Activated CD4-positive, alpha-beta T cell treated with anti-CD3 and anti-CD28 coated beads for 36 hours (primary cell): Measurements from ENCODE around the gene CPB2. TPM values are rescaled to one million over a fixed set of nuclear protein-coding genes. Genes with fewer than 3 reads are reported as not detected.

Experiments used
- ATAC-seq: fragments of 200-7000 bp; cut with Tn5 transposase; one replicate; pipeline ENCODE4 v1.10.0; 2021; ENCODE audit warnings: mild to moderate bottlenecking, moderate library complexity
- CTCF ChIA-PET: fragments of 350-600 bp; sonication (Branson Sonifier 250); formaldehyde crosslinking; loops from one replicate; lab custom pipeline; 2021; ENCODE audit warnings: antibody characterized with exemption; lab: Charles Lee
- POLR2A ChIA-PET: fragments of 350-600 bp; sonication (Branson Sonifier 250); formaldehyde crosslinking; loops from one replicate; lab custom pipeline; 2021; ENCODE audit warnings: antibody characterized with exemption, inconsistent platforms; lab: Charles Lee
- DNase-seq: peaks from one replicate; pipeline ENCODE4 v3.0.0-alpha.2; 2020
- H3K27ac Mint-ChIP-seq: one replicate; pipeline ENCODE4 v1.8.0; 2021; ENCODE audit warnings: mixed read lengths
- H3K27me3 Mint-ChIP-seq: one replicate; pipeline ENCODE4 v1.8.0; 2021; ENCODE audit warnings: mixed read lengths
- H3K36me3 Mint-ChIP-seq: one replicate; pipeline ENCODE4 v1.8.0; 2021; ENCODE audit warnings: low read depth, mixed read lengths
- H3K4me1 Mint-ChIP-seq: one replicate; pipeline ENCODE4 v1.8.0; 2021; ENCODE audit warnings: mixed read lengths
- H3K4me3 Mint-ChIP-seq: one replicate; pipeline ENCODE4 v1.8.0; 2021; ENCODE audit warnings: mild to moderate bottlenecking, moderate library complexity, mixed read lengths
- H3K9me3 Mint-ChIP-seq: one replicate; pipeline ENCODE4 v1.8.0; 2021; ENCODE audit warnings: low read depth, mixed read lengths
- intact Hi-C, 2 experiments: fragments of 100-400 bp; cut with DNase I in 1 of 2; cut with micrococcal nuclease in 1 of 2; formaldehyde crosslinking; loops; one replicate each; pipeline versions ENCODE4 v1.14.2 to v1.15.1; 2022 to 2024; cut with DNase I, micrococcal nuclease
- total RNA-seq, 2 experiments: library from RNA; stranded (reverse); gene quantifications; one replicate each; pipeline ENCODE4 v1.2.3, GENCODE V29; 2021

CPB2 gene
- total RNA-seq, result not detected

- POLR2A ChIA-PET, result no interaction called here
- CTCF ChIA-PET, result interaction anchor here (1.0 kb wide), 1 partner anchor 24 kb away, joined by 3 read pairs; no protein-coding TSS in a partner anchor
- ATAC-seq, result no peak
- Mint-ChIP-seq H3K27me3 (peaks cover 8% of the 10 kb centered on the region), H3K36me3 (no peaks in the 10 kb centered on the region), H3K27ac (no peak within 1 kb of the TSS), H3K9me3 (no peaks in the 10 kb centered on the region), H3K4me3 (no peak within 1 kb of the TSS), H3K4me1 (peaks cover 9% of the 10 kb centered on the region)
- DNase-seq, result no peak
- intact Hi-C loops, result no loop called here
Observed at GRCh38 chr13:46104868-46105267, at the start of gene CPB2. CPB2 (minus strand) TSS chr13:46105033; CDS start chr13:46105009, 24 bp downstream.

GRCh38 chr13:46154136-46154801 lies 49.4 kb upstream of the CPB2 start:
- Mint-ChIP-seq H3K36me3 (peaks cover 82% of the 10 kb centered on the region), H3K9me3 (no peaks in the 10 kb centered on the region), H3K4me3 (no peak overlapping the region), H3K27ac (peak overlapping the region; percentile 44), H3K4me1 (peaks cover 68% of the 10 kb centered on the region), H3K27me3 (no peaks in the 10 kb centered on the region)
- CTCF ChIA-PET, result interaction anchor here (0.7 to 1.6 kb wide), 5 partner anchors 11 to 642 kb away, joined by 3 to 5 read pairs (median 4); no protein-coding TSS in a partner anchor
- intact Hi-C loops, result no loop called here
- ATAC-seq (no peak), DNase-seq (no peak)
- POLR2A ChIA-PET, result no interaction called here

- no peaks in the 10 kb centered on the region for H3K27me3 Mint-ChIP-seq
- H3K4me3 Mint-ChIP-seq, result no peak overlapping the region
- CTCF ChIA-PET, result interaction anchor here (0.7 to 1.5 kb wide), 3 partner anchors 13 to 591 kb away, joined by 3 to 7 read pairs (median 3); no protein-coding TSS in a partner anchor
- ATAC-seq (no peak), DNase-seq (no peak)
- peaks cover 55% of the 10 kb centered on the region for H3K4me1 Mint-ChIP-seq
- POLR2A ChIA-PET, result interaction anchor here (0.6 kb wide), 1 partner anchor 125 kb away, joined by 5 read pairs; no protein-coding TSS in a partner anchor
- intact Hi-C loops, result no loop called here
- H3K9me3 Mint-ChIP-seq, result no peaks in the 10 kb centered on the region
- H3K36me3 Mint-ChIP-seq, result peaks cover 75% of the 10 kb centered on the region
- peak overlapping the region; percentile 78 for H3K27ac Mint-ChIP-seq
Observed at GRCh38 chr13:46152627-46153328, 47.9 kb upstream of the CPB2 start.

- no peak for DNase-seq
- intact Hi-C loops, result loop anchor here in 1 of 2 experiments (1.0 kb wide), 1 partner anchor 10 kb away; no protein-coding TSS in a partner anchor
- Mint-ChIP-seq H3K27ac (peak overlapping the region; percentile 90), H3K4me3 (no peak overlapping the region), H3K36me3 (peaks cover 79% of the 10 kb centered on the region), H3K9me3 (no peaks in the 10 kb centered on the region), H3K4me1 (peaks cover 51% of the 10 kb centered on the region), H3K27me3 (no peaks in the 10 kb centered on the region)
- ATAC-seq, result peak; percentile 43
- CTCF ChIA-PET, result interaction anchor here (0.8 to 4.7 kb wide), 11 partner anchors 10 to 494 kb away, joined by 3 to 54 read pairs (median 4); no protein-coding TSS in a partner anchor
- POLR2A ChIA-PET, result interaction anchor here (0.5 to 2.7 kb wide), 6 partner anchors 10 to 301 kb away, joined by 3 to 15 read pairs (median 6); partner anchors contain the start of gene LCP1
Observed at GRCh38 chr13:46150134-46150693, 45.4 kb upstream of the CPB2 start.

- peaks cover 51% of the 10 kb centered on the region for H3K4me1 Mint-ChIP-seq
- peak overlapping the region; percentile 90 for H3K27ac Mint-ChIP-seq
- H3K4me3 Mint-ChIP-seq, result no peak overlapping the region
- no peaks in the 10 kb centered on the region for H3K27me3 Mint-ChIP-seq
- DNase-seq (peak; percentile 77), ATAC-seq (peak; percentile 92)
- intact Hi-C loops, result loop anchor here (1.0 to 5.0 kb wide), 2 partner anchors 11 to 33 kb away; partner anchors contain the start of gene LCP1 (in 1 of the 2)
- peaks cover 79% of the 10 kb centered on the region for H3K36me3 Mint-ChIP-seq
- POLR2A ChIA-PET, result interaction anchor here (0.5 to 2.7 kb wide), 7 partner anchors 10 to 301 kb away, joined by 3 to 15 read pairs (median 5); partner anchors contain the start of gene LCP1
- no peaks in the 10 kb centered on the region for H3K9me3 Mint-ChIP-seq
- CTCF ChIA-PET, result interaction anchor here (0.6 to 4.7 kb wide), 12 partner anchors 9 to 140 kb away, joined by 3 to 54 read pairs (median 4); no protein-coding TSS in a partner anchor
Observed at GRCh38 chr13:46149272-46150133, 44.7 kb upstream of the CPB2 start.

GRCh38 chr13:46146898-46147297 lies 42.1 kb upstream of the CPB2 start:
- Mint-ChIP-seq H3K9me3 (no peaks in the 10 kb centered on the region), H3K4me1 (peaks cover 36% of the 10 kb centered on the region), H3K27ac (peak overlapping the region; percentile 63), H3K27me3 (no peaks in the 10 kb centered on the region), H3K36me3 (peaks cover 76% of the 10 kb centered on the region), H3K4me3 (no peak overlapping the region)
- CTCF ChIA-PET, result no interaction called here
- ATAC-seq (no peak), DNase-seq (no peak)
- intact Hi-C loops, result loop anchor here in 1 of 2 experiments (5.0 kb wide), 1 partner anchor 35 kb away; the partner anchor contains the start of gene LCP1
- POLR2A ChIA-PET, result no interaction called here

GRCh38 chr13:46145950-46146349 lies 41.1 kb upstream of the CPB2 start:
- no peak for DNase-seq
- no peaks in the 10 kb centered on the region for H3K9me3 Mint-ChIP-seq
- no peak for ATAC-seq
- no peak overlapping the region for H3K27ac Mint-ChIP-seq
- H3K27me3 Mint-ChIP-seq, result no peaks in the 10 kb centered on the region
- peaks cover 35% of the 10 kb centered on the region for H3K4me1 Mint-ChIP-seq
- no peak overlapping the region for H3K4me3 Mint-ChIP-seq
- POLR2A ChIA-PET, result no interaction called here
- peaks cover 79% of the 10 kb centered on the region for H3K36me3 Mint-ChIP-seq
- CTCF ChIA-PET, result no interaction called here
- intact Hi-C loops, result loop anchor here in 1 of 2 experiments (5.0 kb wide), 1 partner anchor 36 kb away; the partner anchor contains the start of gene LCP1

- no peak for ATAC-seq
- no peaks in the 10 kb centered on the region for H3K27me3 Mint-ChIP-seq
- no peak overlapping the region for H3K4me3 Mint-ChIP-seq
- no peaks in the 10 kb centered on the region for H3K9me3 Mint-ChIP-seq
- intact Hi-C loops, result loop anchor here in 1 of 2 experiments (5.0 kb wide), 1 partner anchor 37 kb away; the partner anchor contains the start of gene LCP1
- H3K27ac Mint-ChIP-seq, result peak overlapping the region; percentile 32
- H3K4me1 Mint-ChIP-seq, result peaks cover 32% of the 10 kb centered on the region
- H3K36me3 Mint-ChIP-seq, result peaks cover 78% of the 10 kb centered on the region
- no peak for DNase-seq
- ChIA-PET POLR2A (no interaction called here), CTCF (interaction anchor here (0.6 to 2.0 kb wide), 3 partner anchors 10 to 28 kb away, joined by 3 to 10 read pairs (median 4); no protein-coding TSS in a partner anchor)
Observed at GRCh38 chr13:46145135-46145534, 40.3 kb upstream of the CPB2 start.

GRCh38 chr13:46143184-46143701 lies 38.4 kb upstream of the CPB2 start:
- ChIA-PET POLR2A (interaction anchor here (0.8 kb wide), 1 partner anchor 17 kb away, joined by 3 read pairs; no protein-coding TSS in a partner anchor), CTCF (interaction anchor here (0.6 to 7.1 kb wide), 4 partner anchors 16 to 606 kb away, joined by 3 to 52 read pairs (median 25); no protein-coding TSS in a partner anchor)
- Mint-ChIP-seq H3K4me3 (no peak overlapping the region), H3K4me1 (peaks cover 26% of the 10 kb centered on the region), H3K27ac (peak overlapping the region; percentile 78), H3K27me3 (no peaks in the 10 kb centered on the region), H3K9me3 (no peaks in the 10 kb centered on the region), H3K36me3 (peaks cover 77% of the 10 kb centered on the region)
- no peak for ATAC-seq
- intact Hi-C loops, result no loop called here
- no peak for DNase-seq

- H3K4me3 Mint-ChIP-seq, result no peak overlapping the region
Observed at GRCh38 chr13:46142776-46143175, 37.9 kb upstream of the CPB2 start.

More at GRCh38 chr13:46142776-46143175, 37.9 kb upstream of the CPB2 start:
- peaks cover 26% of the 10 kb centered on the region for H3K4me1 Mint-ChIP-seq
- ChIA-PET CTCF (interaction anchor here (0.6 to 7.1 kb wide), 5 partner anchors 15 to 606 kb away, joined by 3 to 52 read pairs (median 4); no protein-coding TSS in a partner anchor), POLR2A (interaction anchor here (0.8 kb wide), 1 partner anchor 18 kb away, joined by 3 read pairs; no protein-coding TSS in a partner anchor)
- H3K36me3 Mint-ChIP-seq, result peaks cover 78% of the 10 kb centered on the region
- H3K9me3 Mint-ChIP-seq, result no peaks in the 10 kb centered on the region
- H3K27ac Mint-ChIP-seq, result no peak overlapping the region
- no peak for ATAC-seq
- DNase-seq, result no peak
- intact Hi-C loops, result no loop called here
- no peaks in the 10 kb centered on the region for H3K27me3 Mint-ChIP-seq
